ENCODE results near the gene HYI.
"Not testable (repeated sequence)": the region's sequence is repeated elsewhere in the genome, so short reads cannot be mapped to it uniquely, and the experiment has no call there.

HYI gene

GRCh38 chr1:43464681-43465504 lies 11.2 kb upstream of the HYI start:
- DNase-seq, result peak; percentile 57

- DNase-seq, result peak; percentile 27
Observed at GRCh38 chr1:43463479-43463878, 9.7 kb upstream of the HYI start.

GRCh38 chr1:43460988-43461693 lies 7.4 kb upstream of the HYI start:
- no peak for DNase-seq

GRCh38 chr1:43458379-43458778 lies 4.6 kb upstream of the HYI start:
- DNase-seq, result not testable (repeated sequence)

GRCh38 chr1:43455213-43455889 lies 1.6 kb upstream of the HYI start:
- DNase-seq, result no peak

- DNase-seq, result peak; percentile 90
Observed at GRCh38 chr1:43454270-43455011, 710 bp upstream of the HYI start.

GRCh38 chr1:43452789-43453441 lies 816 bp downstream of the HYI start:
- DNase-seq, result peak; percentile 74

GRCh38 chr1:43451701-43452532 lies 1.8 kb downstream of the HYI start:
- no peak for DNase-seq

GRCh38 chr1:43451157-43451591 lies 2.6 kb downstream of the HYI start:
- no peak for DNase-seq

GRCh38 chr1:43450251-43450941 lies 3.3 kb downstream of the HYI start:
- DNase-seq, result no peak

- no peak for DNase-seq
Observed at GRCh38 chr1:43449708-43450069, 4.0 kb downstream of the HYI start.

GRCh38 chr1:43448955-43449707 lies 4.6 kb downstream of the HYI start:
- no peak for DNase-seq

GRCh38 chr1:43447891-43448708 lies 5.6 kb downstream of the HYI start:
- DNase-seq, result no peak

GRCh38 chr1:43446881-43447835 lies 6.6 kb downstream of the HYI start:
- DNase-seq, result no peak

- DNase-seq, result no peak
Observed at GRCh38 chr1:43446388-43446740, 7.4 kb downstream of the HYI start.

GRCh38 chr1:43445606-43446387 lies 7.9 kb downstream of the HYI start:
- DNase-seq, result no peak

GRCh38 chr1:43444836-43445235 lies 8.9 kb downstream of the HYI start:
- no peak for DNase-seq
